K562 (cell line): ENCODE data around the gene NR1H2. TPM values are rescaled to one million over a fixed set of nuclear protein-coding genes. Genes with fewer than 3 reads are reported as not detected.
A peak's percentile ranks its signal among the peaks of the same experiment; 100 is the strongest.

Experiments used
- CHD1 ChIP-seq: fragments of 200-600 bp; sonication (generic); IDR thresholded peaks from one replicate; pipeline ENCODE4 v1.6.1; 2012; ENCODE audit warnings: mild to moderate bottlenecking, moderate library complexity, low read length, inconsistent platforms
- LEF1 ChIP-seq: fragments of 450-650 bp; IDR thresholded peaks from 2 replicates; pipeline ENCODE4 v1.6.1; 2016; ENCODE audit warnings: mild to moderate bottlenecking
- ZNF212 ChIP-seq: fragments of 450-650 bp; formaldehyde crosslinking; IDR thresholded peaks from 2 replicates; pipeline ENCODE4 v1.4.0; 2020; ENCODE audit warnings: mild to moderate bottlenecking
- polyA plus RNA-seq, 8 experiments: library from polyadenylated mRNA; depleted of rRNA in 4 of 8; stranded (reverse) in 5 of 8; unstranded in 3 of 8; fragments of >200 nt; fragmentation: Nextera tagmentation in 2 of 8; fragmentation: Illumina TruSeq in 1 of 8; extraction: Ambion mirVana in 2 of 8; extraction: Trizol in 1 of 8; gene quantifications; 2 replicates each; pipeline versions ENCODE4 v1.2.1 to v1.2.3, GENCODE V29; 2011 to 2014; ENCODE audit warnings: inconsistent platforms in 1 of 8, missing spikeins in 1 of 8
- total RNA-seq, 7 experiments: library from RNA; depleted of rRNA in 6 of 7; stranded (reverse); fragments of >200 nt in 6 of 7; fragmentation: Illumina TruSeq in 2 of 7; extraction: Trizol in 2 of 7; gene quantifications; 2 replicates each; pipeline versions ENCODE4 v1.2.1 to v1.2.3, GENCODE V29; 2011 to 2021; ENCODE audit warnings: low replicate concordance in 1 of 7
- TF ChIP-seq, protein P1 (sequence below): sonication (generic); formaldehyde crosslinking; IDR thresholded peaks from 2 replicates; pipeline ENCODE4 v1.8.0; 2023; ENCODE audit warnings: mild to moderate bottlenecking, missing genetic modification reagents
- TF ChIP-seq, protein P2 (sequence below): sonication (generic); formaldehyde crosslinking; IDR thresholded peaks from 2 replicates; pipeline ENCODE4 v1.8.1; 2023; ENCODE audit warnings: mild to moderate bottlenecking, missing genetic modification reagents
- TF ChIP-seq, protein P3 (sequence below), 2 experiments: fragments of 450-650 bp in 1 of 2; sonication (generic) in 1 of 2; formaldehyde crosslinking in 1 of 2; IDR thresholded peaks; 2 replicates each; pipeline versions ENCODE4 v1.7.1 to v1.9.0; 2016 to 2022; ENCODE audit warnings: inconsistent platforms in 1 of 2, mild to moderate bottlenecking in 1 of 2, missing genetic modification reagents in 1 of 2

The NR1H2 gene
- total and polyA plus RNA-seq, 9 of the 15 experiments (the other 6 are each of a cell fraction or from before 2014, with no cell fraction given) = 0.11 to 73.8 (median 24.0) TPM

DNA sequence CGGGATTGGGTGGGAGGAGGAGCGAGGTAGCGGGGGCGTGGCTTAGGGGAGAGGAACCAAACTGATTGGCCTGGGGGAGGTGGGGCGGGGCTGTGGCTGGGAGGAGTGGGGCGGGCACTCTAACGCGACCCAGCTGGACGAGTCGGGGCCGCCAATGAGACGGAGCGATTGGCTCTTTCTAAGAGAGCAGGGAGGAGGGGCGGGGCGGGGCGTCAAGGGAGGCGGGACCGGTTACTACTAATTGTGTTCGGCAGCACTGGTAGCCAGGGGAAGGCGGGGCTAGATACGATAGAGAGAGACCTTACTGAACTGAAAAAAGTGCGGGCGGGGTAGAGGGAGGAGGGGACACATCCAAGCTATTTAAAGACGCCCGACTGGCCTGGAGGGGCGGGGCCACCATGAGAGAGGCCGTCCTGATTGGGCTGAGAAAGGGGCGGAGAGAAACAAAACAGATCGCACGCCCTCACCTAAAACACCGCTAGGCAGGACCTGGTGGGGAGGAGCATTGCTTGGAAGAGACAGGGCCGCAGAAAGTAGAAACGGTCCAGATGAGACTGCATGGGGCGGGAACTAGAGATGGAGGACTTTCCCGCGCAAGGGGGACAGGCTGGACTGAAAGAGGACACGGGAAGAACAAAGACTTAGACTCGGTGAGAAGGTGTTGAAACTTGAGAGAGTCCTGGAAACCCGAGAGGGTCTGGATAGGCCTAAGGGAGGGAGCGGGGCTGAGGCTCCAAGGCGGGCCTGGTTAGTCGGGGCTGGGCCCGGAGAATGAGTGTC, 46.9 kb upstream of the NR1H2 start, which contains the start of gene KCNC3 (continued):
- TF ChIP-seq, protein P1, sequence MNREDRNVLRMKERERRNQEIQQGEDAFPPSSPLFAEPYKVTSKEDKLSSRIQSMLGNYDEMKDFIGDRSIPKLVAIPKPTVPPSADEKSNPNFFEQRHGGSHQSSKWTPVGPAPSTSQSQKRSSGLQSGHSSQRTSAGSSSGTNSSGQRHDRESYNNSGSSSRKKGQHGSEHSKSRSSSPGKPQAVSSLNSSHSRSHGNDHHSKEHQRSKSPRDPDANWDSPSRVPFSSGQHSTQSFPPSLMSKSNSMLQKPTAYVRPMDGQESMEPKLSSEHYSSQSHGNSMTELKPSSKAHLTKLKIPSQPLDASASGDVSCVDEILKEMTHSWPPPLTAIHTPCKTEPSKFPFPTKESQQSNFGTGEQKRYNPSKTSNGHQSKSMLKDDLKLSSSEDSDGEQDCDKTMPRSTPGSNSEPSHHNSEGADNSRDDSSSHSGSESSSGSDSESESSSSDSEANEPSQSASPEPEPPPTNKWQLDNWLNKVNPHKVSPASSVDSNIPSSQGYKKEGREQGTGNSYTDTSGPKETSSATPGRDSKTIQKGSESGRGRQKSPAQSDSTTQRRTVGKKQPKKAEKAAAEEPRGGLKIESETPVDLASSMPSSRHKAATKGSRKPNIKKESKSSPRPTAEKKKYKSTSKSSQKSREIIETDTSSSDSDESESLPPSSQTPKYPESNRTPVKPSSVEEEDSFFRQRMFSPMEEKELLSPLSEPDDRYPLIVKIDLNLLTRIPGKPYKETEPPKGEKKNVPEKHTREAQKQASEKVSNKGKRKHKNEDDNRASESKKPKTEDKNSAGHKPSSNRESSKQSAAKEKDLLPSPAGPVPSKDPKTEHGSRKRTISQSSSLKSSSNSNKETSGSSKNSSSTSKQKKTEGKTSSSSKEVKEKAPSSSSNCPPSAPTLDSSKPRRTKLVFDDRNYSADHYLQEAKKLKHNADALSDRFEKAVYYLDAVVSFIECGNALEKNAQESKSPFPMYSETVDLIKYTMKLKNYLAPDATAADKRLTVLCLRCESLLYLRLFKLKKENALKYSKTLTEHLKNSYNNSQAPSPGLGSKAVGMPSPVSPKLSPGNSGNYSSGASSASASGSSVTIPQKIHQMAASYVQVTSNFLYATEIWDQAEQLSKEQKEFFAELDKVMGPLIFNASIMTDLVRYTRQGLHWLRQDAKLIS = no peak
- 0 out of 2 replicates have a peak, but pooled peaks have one; percentile 48 for TF ChIP-seq LEF1
- TF ChIP-seq, protein P2, sequence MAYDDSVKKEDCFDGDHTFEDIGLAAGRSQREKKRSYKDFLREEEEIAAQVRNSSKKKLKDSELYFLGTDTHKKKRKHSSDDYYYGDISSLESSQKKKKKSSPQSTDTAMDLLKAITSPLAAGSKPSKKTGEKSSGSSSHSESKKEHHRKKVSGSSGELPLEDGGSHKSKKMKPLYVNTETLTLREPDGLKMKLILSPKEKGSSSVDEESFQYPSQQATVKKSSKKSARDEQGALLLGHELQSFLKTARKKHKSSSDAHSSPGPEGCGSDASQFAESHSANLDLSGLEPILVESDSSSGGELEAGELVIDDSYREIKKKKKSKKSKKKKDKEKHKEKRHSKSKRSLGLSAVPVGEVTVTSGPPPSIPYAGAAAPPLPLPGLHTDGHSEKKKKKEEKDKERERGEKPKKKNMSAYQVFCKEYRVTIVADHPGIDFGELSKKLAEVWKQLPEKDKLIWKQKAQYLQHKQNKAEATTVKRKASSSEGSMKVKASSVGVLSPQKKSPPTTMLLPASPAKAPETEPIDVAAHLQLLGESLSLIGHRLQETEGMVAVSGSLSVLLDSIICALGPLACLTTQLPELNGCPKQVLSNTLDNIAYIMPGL (CRISPR knock-in tag) = no peak
- TF ChIP-seq, protein P3, sequence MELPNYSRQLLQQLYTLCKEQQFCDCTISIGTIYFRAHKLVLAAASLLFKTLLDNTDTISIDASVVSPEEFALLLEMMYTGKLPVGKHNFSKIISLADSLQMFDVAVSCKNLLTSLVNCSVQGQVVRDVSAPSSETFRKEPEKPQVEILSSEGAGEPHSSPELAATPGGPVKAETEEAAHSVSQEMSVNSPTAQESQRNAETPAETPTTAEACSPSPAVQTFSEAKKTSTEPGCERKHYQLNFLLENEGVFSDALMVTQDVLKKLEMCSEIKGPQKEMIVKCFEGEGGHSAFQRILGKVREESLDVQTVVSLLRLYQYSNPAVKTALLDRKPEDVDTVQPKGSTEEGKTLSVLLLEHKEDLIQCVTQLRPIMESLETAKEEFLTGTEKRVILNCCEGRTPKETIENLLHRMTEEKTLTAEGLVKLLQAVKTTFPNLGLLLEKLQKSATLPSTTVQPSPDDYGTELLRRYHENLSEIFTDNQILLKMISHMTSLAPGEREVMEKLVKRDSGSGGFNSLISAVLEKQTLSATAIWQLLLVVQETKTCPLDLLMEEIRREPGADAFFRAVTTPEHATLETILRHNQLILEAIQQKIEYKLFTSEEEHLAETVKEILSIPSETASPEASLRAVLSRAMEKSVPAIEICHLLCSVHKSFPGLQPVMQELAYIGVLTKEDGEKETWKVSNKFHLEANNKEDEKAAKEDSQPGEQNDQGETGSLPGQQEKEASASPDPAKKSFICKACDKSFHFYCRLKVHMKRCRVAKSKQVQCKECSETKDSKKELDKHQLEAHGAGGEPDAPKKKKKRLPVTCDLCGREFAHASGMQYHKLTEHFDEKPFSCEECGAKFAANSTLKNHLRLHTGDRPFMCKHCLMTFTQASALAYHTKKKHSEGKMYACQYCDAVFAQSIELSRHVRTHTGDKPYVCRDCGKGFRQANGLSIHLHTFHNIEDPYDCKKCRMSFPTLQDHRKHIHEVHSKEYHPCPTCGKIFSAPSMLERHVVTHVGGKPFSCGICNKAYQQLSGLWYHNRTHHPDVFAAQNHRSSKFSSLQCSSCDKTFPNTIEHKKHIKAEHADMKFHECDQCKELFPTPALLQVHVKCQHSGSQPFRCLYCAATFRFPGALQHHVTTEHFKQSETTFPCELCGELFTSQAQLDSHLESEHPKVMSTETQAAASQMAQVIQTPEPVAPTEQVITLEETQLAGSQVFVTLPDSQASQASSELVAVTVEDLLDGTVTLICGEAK (IDR thresholded peaks at IDR 0.05) = peak; percentile 40; the same call in 1 of the 2 replicates
- TF ChIP-seq, protein P3 (CRISPR knock-in tag; IDR thresholded peaks at IDR 0.05) = no peak
- 0 out of 2 replicates have a peak, but pooled peaks have one; percentile 48 for TF ChIP-seq ZNF212 (CRISPR knock-in tag)
- TF ChIP-seq CHD1 = peak; percentile 17
